Measurements from ENCODE around the gene CHKA. TPM values are rescaled to one million over a fixed set of nuclear protein-coding genes. Genes with fewer than 3 reads are reported as not detected.

CHKA gene
- total and polyA plus RNA-seq, 2 of the 8 experiments (the other 6 are each of a cell fraction or from before 2014, with no cell fraction given): 61.2 to 86.6 TPM

- no peak overlapping the region for H3K4me2 ChIP-seq (ENCODE audit: insufficient read depth in 1 of 2, low read depth in 2 of 2, low read length in 2 of 2)
- POLR2A ChIA-PET (ENCODE audit: partially characterized antibody): interaction anchor here (0.6 to 1.7 kb wide), 5 partner anchors 9 to 26 kb away, joined by 3 to 5 read pairs (median 4); partner anchors contain the start of gene TCIRG1
- TF ChIP-seq CEBPB (IDR thresholded peaks at IDR 0.05; ENCODE audit: low read depth, low read length): no peak
- no peak for TF ChIP-seq YY1 (IDR thresholded peaks at IDR 0.05; ENCODE audit: low read depth, low read length)
- no peak for TF ChIP-seq EP300 (IDR thresholded peaks at IDR 0.05; ENCODE audit: borderline replicate concordance in 1 of 2, low read depth in 2 of 2, low read length in 2 of 2)
- TF ChIP-seq CHD2 (IDR thresholded peaks at IDR 0.05; ENCODE audit: low read length): no peak
- TF ChIP-seq CTBP2 (IDR thresholded peaks at IDR 0.05; ENCODE audit: borderline replicate concordance, insufficient read depth, insufficient read length, low read length): no peak
- no peak for TF ChIP-seq SUZ12 (IDR thresholded peaks at IDR 0.05; ENCODE audit: low read length)
- TF ChIP-seq GABPA (IDR thresholded peaks at IDR 0.05; ENCODE audit: borderline replicate concordance, insufficient read depth, low read length): no peak
- TF ChIP-seq RFX5 (IDR thresholded peaks at IDR 0.05; ENCODE audit: borderline replicate concordance, low read depth, low read length): no peak
- no peak for TF ChIP-seq SIRT6 (IDR thresholded peaks at IDR 0.05; ENCODE audit: low read length)
- TF ChIP-seq JUND (IDR thresholded peaks at IDR 0.05; ENCODE audit: low read length): no peak
- TF ChIP-seq ZNF274 (IDR thresholded peaks at IDR 0.05; ENCODE audit: borderline replicate concordance, extremely low read depth, low read length): no peak
- TF ChIP-seq FOSL1 (IDR thresholded peaks at IDR 0.05; ENCODE audit: insufficient read depth, low read depth, low read length): no peak
These were observed 94.6 kb downstream of the CHKA start for GRCh38 chr11:68026391-68027105.

More at GRCh38 chr11:68026391-68027105, 94.6 kb downstream of the CHKA start:
- Histone ChIP-seq H3K9me3 (ENCODE audit: insufficient read depth in 2 of 2, low read depth in 1 of 2, low read length in 1 of 2) (no peaks in the 10 kb centered on the region), H3K14ac (ENCODE audit: insufficient read length) (no peak overlapping the region), H3K4ac (replicated peaks; ENCODE audit: insufficient read length, low read depth, low read length) (no peak overlapping the region), H3K23ac (ENCODE audit: insufficient read length) (no peak overlapping the region), H2AFZ (ENCODE audit: low read length) (no peak overlapping the region), H3K79me1 (ENCODE audit: low read depth, low read length) (peaks cover 7% of the 10 kb centered on the region; the same call in 1 of the 2 replicates), H3K27ac (ENCODE audit: low read depth, low read length) (no peak overlapping the region), H3K18ac (ENCODE audit: extremely low read depth, low read length) (no peak overlapping the region), H4K20me1 (replicated peaks in 1 of 2; ENCODE audit: control insufficient read depth in 1 of 2, insufficient read depth in 2 of 2, low read length in 2 of 2) (no peaks in the 10 kb centered on the region), H3K4me1 (replicated peaks in 1 of 4; ENCODE audit: control insufficient read depth in 3 of 4, insufficient read depth in 4 of 4, low read length in 3 of 4) (peaks cover 0 to 7% (median 4%) of the 10 kb centered on the region in 4 experiments; a peak in 5 of 7 replicates), H2BK15ac (ENCODE audit: low read length) (no peak overlapping the region), H4K91ac (replicated peaks; ENCODE audit: insufficient read length, low read length) (no peak overlapping the region), H3K27me3 (replicated peaks in 1 of 4; ENCODE audit: control insufficient read depth in 3 of 4, extremely low read depth in 1 of 4, insufficient read depth in 3 of 4, low read length in 3 of 4) (no peaks in the 10 kb centered on the region), H3K23me2 (ENCODE audit: low read depth, low read length) (peaks cover 3% of the 10 kb centered on the region; the same call in 1 of the 2 replicates), H2BK5ac (ENCODE audit: low read depth, low read length) (no peak overlapping the region), H3K9ac (replicated peaks in 1 of 4; ENCODE audit: extremely low read depth in 1 of 4, low read depth in 3 of 4, low read length in 3 of 4) (no peak overlapping the region), H2AK5ac (ENCODE audit: low read depth, low read length) (no peak overlapping the region), H3K4me3 (ENCODE audit: extremely low read depth in 1 of 4, insufficient read depth in 2 of 4, low read depth in 3 of 4, low read length in 4 of 4) (no peak overlapping the region), H3K56ac (replicated peaks; ENCODE audit: insufficient read length, low read depth, low read length) (no peak overlapping the region), H2BK120ac (replicated peaks; ENCODE audit: low read depth, low read length) (no peak overlapping the region), H2BK12ac (ENCODE audit: low read depth, low read length) (no peak overlapping the region), H4K5ac (ENCODE audit: insufficient read length, low read depth, low read length) (no peak overlapping the region), H4K8ac (ENCODE audit: extremely low read depth, insufficient read depth, low read length) (no peak overlapping the region), H3K36me3 (ENCODE audit: control insufficient read depth in 2 of 4, insufficient read depth in 4 of 4, low read length in 3 of 4) (no peaks in the 10 kb centered on the region), H2BK20ac (ENCODE audit: low read length) (no peak overlapping the region), H3K79me2 (ENCODE audit: control insufficient read depth in 1 of 2, insufficient read depth in 2 of 2, low read length in 2 of 2) (peaks cover 0 to 8% of the 10 kb centered on the region in 2 experiments; a peak in 2 of 4 replicates)
- DNase-seq (ENCODE audit: low read depth in 1 of 2, low spot score in 2 of 2) (no peak), FAIRE-seq (no peak)
- WGBS, 2 experiments (ENCODE audit: extremely low coverage in 1 of 2, insufficient coverage in 1 of 2, insufficient read length in 1 of 2, insufficient replicate concordance in 2 of 2, low coverage in 1 of 2, low lambda C conversion rate in 2 of 2, missing lambda C conversion rate in 1 of 2): 96% methylated on average over 12 of the region's 18 CpGs; no CpG with 5 or more reads in 1 of the 2 experiments
- CTCF ChIA-PET (ENCODE audit: partially characterized antibody): interaction anchor here (1.1 to 1.3 kb wide), 4 partner anchors 8 to 183 kb away, joined by 3 to 4 read pairs (median 4); no protein-coding TSS in a partner anchor

Data from H1 (cell line).